Neural progenitor cell (in vitro differentiated cells): ENCODE results near the gene AMOTL2. TPM values are rescaled to one million over a fixed set of nuclear protein-coding genes. Genes with fewer than 3 reads are reported as not detected.

ENCODE experiments used
- DNase-seq: peaks from one replicate; pipeline ENCODE4 v3.0.0-alpha.2; 2016; ENCODE audit warnings: low spot score
- H2AFZ ChIP-seq: fragments of 200-600 bp; sonication (generic); replicated peaks from 2 replicates; pipeline ENCODE4 v1.6.1; 2016; ENCODE audit warnings: antibody characterized with exemption
- H3F3A ChIP-seq: fragments of 200-600 bp; sonication (generic); 2 replicates; pipeline ENCODE4 v1.6.1; 2016; ENCODE audit warnings: antibody characterized with exemption, low read depth
- H3K27ac ChIP-seq: fragments of 200-600 bp; sonication (generic); 2 replicates; pipeline ENCODE4 v1.5.1; 2016; ENCODE audit warnings: mild to moderate bottlenecking
- H3K27me3 ChIP-seq: fragments of 200-600 bp; sonication (generic); 2 replicates; pipeline ENCODE4 v1.6.1; 2016; ENCODE audit warnings: mild to moderate bottlenecking, moderate library complexity
- H3K36me3 ChIP-seq: fragments of 200-600 bp; sonication (generic); 2 replicates; pipeline ENCODE4 v1.5.1; 2016
- H3K4me1 ChIP-seq: fragments of 200-600 bp; sonication (generic); 2 replicates; pipeline ENCODE4 v1.6.1; 2016; ENCODE audit warnings: mixed run types
- H3K4me2 ChIP-seq: fragments of 200-600 bp; sonication (generic); 2 replicates; pipeline ENCODE4 v1.6.1; 2016
- H3K4me3 ChIP-seq: fragments of 200-600 bp; sonication (generic); 2 replicates; pipeline ENCODE4 v1.5.1; 2016
- H3K79me2 ChIP-seq: fragments of 200-600 bp; sonication (generic); 2 replicates; pipeline ENCODE4 v1.6.1; 2016; ENCODE audit warnings: low read depth
- H3K9ac ChIP-seq: fragments of 200-600 bp; sonication (generic); 2 replicates; pipeline ENCODE4 v1.6.1; 2016
- H3K9me3 ChIP-seq: fragments of 200-600 bp; sonication (generic); 2 replicates; pipeline ENCODE4 v1.5.1; 2016; ENCODE audit warnings: low read depth
- H4K20me1 ChIP-seq: fragments of 200-600 bp; sonication (generic); 2 replicates; pipeline ENCODE4 v1.6.1; 2016; ENCODE audit warnings: low read depth
- H3K27ac Mint-ChIP-seq: 3 replicates; pipeline ENCODE4 v1.8.0; 2021; ENCODE audit warnings: mixed read lengths
- H3K27me3 Mint-ChIP-seq: 2 replicates; pipeline ENCODE4 v1.8.0; 2022; ENCODE audit warnings: low read depth, mild to moderate bottlenecking, inconsistent platforms, moderate library complexity, mixed read lengths; ENCODE audit not compliant: insufficient read depth
- H3K36me3 Mint-ChIP-seq: 3 replicates; pipeline ENCODE4 v1.8.0; 2021; ENCODE audit warnings: mixed read lengths
- H3K4me1 Mint-ChIP-seq: 3 replicates; pipeline ENCODE4 v1.8.0; 2021; ENCODE audit warnings: mixed read lengths
- H3K4me3 Mint-ChIP-seq: 3 replicates; pipeline ENCODE4 v1.8.0; 2021; ENCODE audit warnings: mild to moderate bottlenecking, moderate library complexity, mixed read lengths
- H3K9me3 Mint-ChIP-seq: 3 replicates; pipeline ENCODE4 v1.8.0; 2020; ENCODE audit warnings: mixed read lengths
- EZH2 ChIP-seq: fragments of 200-600 bp; sonication (generic); IDR thresholded peaks from 2 replicates; pipeline ENCODE4 v1.6.1; 2017; ENCODE audit warnings: antibody characterized with exemption, mild to moderate bottlenecking, moderate library complexity
- EZH2phosphoT487 ChIP-seq: fragments of 200-600 bp; sonication (generic); IDR thresholded peaks from 2 replicates; pipeline ENCODE4 v1.6.1; 2017; ENCODE audit warnings: antibody characterized with exemption
- total RNA-seq: library from RNA; depleted of rRNA; stranded (reverse); fragments of >200 nt; gene quantifications from 2 replicates; pipeline ENCODE4 v1.2.3, GENCODE V29; 2015; ENCODE audit warnings: low replicate concordance
- TF ChIP-seq, protein P1 (sequence below): fragments of 200-600 bp; sonication (generic); IDR thresholded peaks from 2 replicates; pipeline ENCODE4 v1.5.1; 2017; ENCODE audit warnings: antibody characterized with exemption, mild to moderate bottlenecking

The AMOTL2 gene
- total RNA-seq, 1 donor from 2014 or later: 62.9 TPM

DNA sequence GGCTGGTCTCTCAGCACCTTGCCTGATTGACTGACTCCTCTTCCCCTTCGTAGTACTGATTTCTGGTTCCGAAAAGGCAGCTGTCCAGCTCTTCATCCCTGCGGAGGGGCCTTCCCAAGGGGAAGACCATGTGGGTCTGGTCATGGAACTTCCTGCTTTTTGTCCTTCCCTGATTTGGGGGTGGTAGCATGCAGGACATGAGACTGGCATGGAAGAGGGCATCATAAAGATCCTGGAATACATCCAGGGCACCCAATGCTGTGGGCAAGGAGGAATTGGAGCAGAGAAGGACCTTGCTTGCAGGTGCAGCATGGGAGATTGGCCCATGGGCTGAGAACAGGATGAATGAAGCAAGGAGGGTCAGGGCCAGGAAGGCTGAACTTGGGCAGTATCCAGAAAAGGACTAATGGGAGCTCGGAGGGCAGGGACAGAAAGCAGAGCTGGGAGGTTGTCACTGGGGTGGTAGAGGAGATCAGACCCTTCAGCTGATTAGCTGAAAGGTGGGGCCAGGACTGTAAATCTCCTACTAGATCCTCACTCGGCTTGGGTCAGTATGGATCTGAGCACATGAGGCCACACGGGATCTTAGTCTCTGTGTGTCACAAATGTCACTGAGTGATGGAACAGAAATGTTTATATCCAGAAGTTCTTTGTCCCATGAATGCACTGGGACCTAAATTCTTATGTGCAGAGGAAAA, 59.5 kb downstream of the AMOTL2 start:
- H2AFZ ChIP-seq: peak overlapping the region; percentile 43
- no peak for DNase-seq
- H3F3A ChIP-seq: peaks cover 10% of the 10 kb centered on the region
- H3K4me3 ChIP-seq: no peak overlapping the region
- H3K27me3 ChIP-seq: peaks cover 24% of the 10 kb centered on the region
- H3K36me3 ChIP-seq: no peaks in the 10 kb centered on the region
- Mint-ChIP-seq H3K4me1 (peaks cover 39% of the 10 kb centered on the region), H3K4me3 (no peak overlapping the region), H3K36me3 (no peaks in the 10 kb centered on the region), H3K27ac (no peak overlapping the region), H3K27me3 (peaks cover 10% of the 10 kb centered on the region), H3K9me3 (no peaks in the 10 kb centered on the region)
- no peak overlapping the region for H3K27ac ChIP-seq
- H3K4me2 ChIP-seq: no peak overlapping the region
- TF ChIP-seq, protein P1, sequence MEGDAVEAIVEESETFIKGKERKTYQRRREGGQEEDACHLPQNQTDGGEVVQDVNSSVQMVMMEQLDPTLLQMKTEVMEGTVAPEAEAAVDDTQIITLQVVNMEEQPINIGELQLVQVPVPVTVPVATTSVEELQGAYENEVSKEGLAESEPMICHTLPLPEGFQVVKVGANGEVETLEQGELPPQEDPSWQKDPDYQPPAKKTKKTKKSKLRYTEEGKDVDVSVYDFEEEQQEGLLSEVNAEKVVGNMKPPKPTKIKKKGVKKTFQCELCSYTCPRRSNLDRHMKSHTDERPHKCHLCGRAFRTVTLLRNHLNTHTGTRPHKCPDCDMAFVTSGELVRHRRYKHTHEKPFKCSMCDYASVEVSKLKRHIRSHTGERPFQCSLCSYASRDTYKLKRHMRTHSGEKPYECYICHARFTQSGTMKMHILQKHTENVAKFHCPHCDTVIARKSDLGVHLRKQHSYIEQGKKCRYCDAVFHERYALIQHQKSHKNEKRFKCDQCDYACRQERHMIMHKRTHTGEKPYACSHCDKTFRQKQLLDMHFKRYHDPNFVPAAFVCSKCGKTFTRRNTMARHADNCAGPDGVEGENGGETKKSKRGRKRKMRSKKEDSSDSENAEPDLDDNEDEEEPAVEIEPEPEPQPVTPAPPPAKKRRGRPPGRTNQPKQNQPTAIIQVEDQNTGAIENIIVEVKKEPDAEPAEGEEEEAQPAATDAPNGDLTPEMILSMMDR: no peak
- no peak for TF ChIP-seq EZH2
- TF ChIP-seq EZH2phosphoT487: no peak
- no peaks in the 10 kb centered on the region for H3K9me3 ChIP-seq
- H3K9ac ChIP-seq: no peak overlapping the region
- no peaks in the 10 kb centered on the region for H3K79me2 ChIP-seq
- no peaks in the 10 kb centered on the region for H4K20me1 ChIP-seq
- H3K4me1 ChIP-seq: peaks cover 24% of the 10 kb centered on the region

DNA sequence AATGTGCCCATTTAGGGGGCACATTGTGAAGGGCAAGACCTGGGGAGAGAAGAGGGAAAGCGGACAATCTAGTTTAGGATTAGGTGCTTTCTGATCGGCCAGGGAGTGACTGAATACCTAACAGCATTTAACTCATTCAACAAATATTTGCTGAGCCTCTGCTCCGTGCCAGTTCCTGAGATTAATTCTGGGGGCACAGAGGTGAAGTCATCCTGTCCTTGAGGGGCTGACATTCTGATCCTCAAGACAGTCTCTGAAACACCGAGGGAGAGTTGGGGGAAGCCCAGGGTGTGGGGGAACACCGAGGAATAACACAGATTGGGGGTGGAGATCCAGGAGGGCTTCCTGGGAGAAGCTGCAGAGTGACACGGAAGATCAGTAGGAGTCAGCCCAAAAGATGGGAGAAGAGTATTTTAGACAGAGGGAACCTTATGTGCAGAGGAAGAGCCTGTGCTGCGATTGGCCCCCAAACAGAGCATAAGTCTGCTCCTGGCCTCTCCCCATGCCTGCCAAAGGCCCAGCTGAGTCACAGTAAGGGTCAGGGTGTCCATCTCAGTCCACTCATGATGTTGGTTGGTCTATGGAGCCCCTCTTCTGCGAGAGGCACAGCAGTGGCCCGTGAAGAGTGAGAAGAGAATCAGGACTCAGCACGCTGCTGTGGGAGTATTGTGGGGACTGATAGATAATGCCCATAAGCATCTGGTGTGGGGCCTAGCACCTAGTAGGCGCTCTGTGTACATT, 60.2 kb downstream of the AMOTL2 start:
- Histone ChIP-seq H2AFZ (peak overlapping the region; percentile 52), H3K9ac (peak overlapping the region; percentile 42), H4K20me1 (no peaks in the 10 kb centered on the region), H3K36me3 (no peaks in the 10 kb centered on the region), H3K79me2 (no peaks in the 10 kb centered on the region), H3K27me3 (peaks cover 24% of the 10 kb centered on the region), H3K9me3 (no peaks in the 10 kb centered on the region), H3F3A (peaks cover 15% of the 10 kb centered on the region), H3K4me2 (peak overlapping the region; percentile 83), H3K4me1 (peaks cover 24% of the 10 kb centered on the region), H3K4me3 (peak overlapping the region; percentile 44), H3K27ac (peak overlapping the region; percentile 72)
- H3K27ac Mint-ChIP-seq: peak overlapping the region; percentile 53
- no peaks in the 10 kb centered on the region for H3K9me3 Mint-ChIP-seq
- peaks cover 42% of the 10 kb centered on the region for H3K4me1 Mint-ChIP-seq
- H3K36me3 Mint-ChIP-seq: no peaks in the 10 kb centered on the region
- DNase-seq: no peak
- peaks cover 10% of the 10 kb centered on the region for H3K27me3 Mint-ChIP-seq
- TF ChIP-seq EZH2 (no peak), EZH2phosphoT487 (no peak)
- TF ChIP-seq, protein P1: no peak
- H3K4me3 Mint-ChIP-seq: peak overlapping the region; percentile 80

DNA sequence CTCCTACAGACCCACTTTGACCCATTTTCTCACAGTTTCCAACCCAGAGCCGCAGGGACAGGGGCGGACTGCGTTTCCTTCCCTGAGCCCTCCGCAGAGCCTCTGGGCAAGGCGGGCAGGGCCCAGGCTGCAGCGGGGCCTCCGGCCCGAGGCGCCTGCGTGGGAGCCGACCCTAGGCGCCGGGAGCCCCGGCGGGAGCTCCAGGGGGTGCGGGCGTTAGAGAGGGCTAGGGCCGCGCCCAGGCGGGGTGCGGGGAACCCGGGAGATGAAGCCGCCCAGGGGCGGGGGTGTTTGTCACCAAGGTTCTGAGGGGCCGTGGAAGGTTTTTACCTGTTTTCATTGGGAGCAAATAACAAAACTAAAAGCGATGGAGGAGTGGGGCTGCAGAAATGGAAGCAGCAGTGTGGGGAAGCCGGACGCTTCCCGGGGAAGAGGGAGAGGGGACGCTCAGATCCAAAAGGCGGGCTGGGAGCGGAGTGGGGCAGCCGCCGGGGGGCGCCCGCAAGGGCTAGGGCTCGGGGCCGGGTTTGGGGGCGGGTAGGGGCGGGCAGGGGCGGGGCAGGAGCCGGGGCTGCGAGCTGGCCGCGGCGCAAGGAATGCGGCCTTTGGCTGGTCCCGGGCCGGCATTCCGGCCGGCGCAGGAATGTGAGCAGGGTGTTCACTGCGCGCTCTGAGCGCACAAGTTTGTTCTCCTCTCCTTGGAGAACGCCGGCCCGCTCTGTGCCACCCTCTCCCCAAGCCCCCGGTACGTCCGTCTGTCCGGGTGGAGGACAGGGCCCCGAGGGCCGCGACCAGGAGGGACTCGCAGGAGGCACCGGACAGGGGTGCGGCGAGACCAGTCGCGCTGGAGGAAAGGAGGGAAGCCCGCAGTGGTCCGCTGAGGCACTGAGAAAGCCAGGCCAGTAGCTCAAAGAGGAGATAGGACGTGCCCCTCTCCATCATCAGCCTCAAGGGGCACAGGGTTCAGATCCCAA, 61.1 kb downstream of the AMOTL2 start:
- peak overlapping the region; percentile 53 for H3K27ac Mint-ChIP-seq
- H3K4me1 Mint-ChIP-seq: peaks cover 47% of the 10 kb centered on the region

More for the DNA sequence above, 61.1 kb downstream of the AMOTL2 start:
- Histone ChIP-seq H3K4me1 (peaks cover 28% of the 10 kb centered on the region), H3K36me3 (no peaks in the 10 kb centered on the region), H2AFZ (peak overlapping the region; percentile 52), H3K4me3 (peak overlapping the region; percentile 44), H4K20me1 (no peaks in the 10 kb centered on the region), H3K27me3 (peaks cover 24% of the 10 kb centered on the region), H3F3A (peaks cover 15% of the 10 kb centered on the region), H3K9me3 (no peaks in the 10 kb centered on the region), H3K79me2 (no peaks in the 10 kb centered on the region), H3K27ac (peak overlapping the region; percentile 72), H3K4me2 (peak overlapping the region; percentile 83), H3K9ac (peak overlapping the region; percentile 42)
- no peaks in the 10 kb centered on the region for H3K9me3 Mint-ChIP-seq
- no peaks in the 10 kb centered on the region for H3K36me3 Mint-ChIP-seq
- peak; percentile 94 for DNase-seq
- TF ChIP-seq, protein P1: peak; percentile 70
- TF ChIP-seq EZH2 (no peak), EZH2phosphoT487 (no peak)
- H3K27me3 Mint-ChIP-seq: peaks cover 9% of the 10 kb centered on the region
- peak overlapping the region; percentile 80 for H3K4me3 Mint-ChIP-seq
